ENCODE data around the gene ACOT4. TPM values are rescaled to one million over a fixed set of nuclear protein-coding genes. Genes with fewer than 3 reads are reported as not detected.
"Not testable (repeated sequence)": the region's sequence is repeated elsewhere in the genome, so short reads cannot be mapped to it uniquely, and the experiment has no call there.

Gene ACOT4
- total RNA-seq, 8 experiments from 2014 or later, result 0.16 to 0.52 (median 0.43) TPM; not detected in 2

GRCh38 chr14:73590673-73591004 is 1.0 kb upstream of the ACOT4 start:
- 100% methylated on average over 5 of the region's 32 CpGs; no CpG with 5 or more reads in 9 of the 10 experiments for WGBS, 10 experiments
- H3K4me1 ChIP-seq (replicated peaks in 1 of 2); ATAC-seq (replicated peaks in 6 of 8); H3K27ac ChIP-seq; in situ Hi-C loops (cut with MboI; ENCODE audit: low pct_unique_long_range_greater_than_20kb in 2 of 9, low sequenced_read_pairs in 9 of 9, unreplicated experiment in 9 of 9); H3K4me3 ChIP-seq: not testable (repeated sequence)

- H3K4me3 ChIP-seq, result no peak overlapping the region
- 65 to 95% (median 90%) methylated on average over 3 to 9 of the region's 9 CpGs; no CpG with 5 or more reads in 4 of the 10 experiments for WGBS, 10 experiments
- no peak for ATAC-seq (replicated peaks in 6 of 8)
- peaks cover 0 to 4% of the 10 kb centered on the region in 2 donors for H3K4me1 ChIP-seq (replicated peaks in 1 of 2)
- in situ Hi-C loops (cut with MboI; ENCODE audit: low pct_unique_long_range_greater_than_20kb in 2 of 9, low sequenced_read_pairs in 9 of 9, unreplicated experiment in 9 of 9), result no loop called here
- H3K27ac ChIP-seq, result no peak overlapping the region
These were observed 2.8 kb downstream of the ACOT4 start for GRCh38 chr14:73594491-73594890.

- peaks cover 0 to 7% of the 10 kb centered on the region in 2 donors for H3K4me1 ChIP-seq (replicated peaks in 1 of 2)
- H3K27ac ChIP-seq, result no peak overlapping the region
- ATAC-seq (replicated peaks in 6 of 8), result no peak
- in situ Hi-C loops (cut with MboI; ENCODE audit: low pct_unique_long_range_greater_than_20kb in 2 of 9, low sequenced_read_pairs in 9 of 9, unreplicated experiment in 9 of 9), result no loop called here
- no peak overlapping the region for H3K4me3 ChIP-seq
These were observed 7.8 kb downstream of the ACOT4 start for GRCh38 chr14:73599499-73599898.

GRCh38 chr14:73602994-73603393 is 11.3 kb downstream of the ACOT4 start:
- WGBS, 10 experiments, result 17 to 96% (median 63%) methylated on average over 2 to 3 of the region's 3 CpGs; no CpG with 5 or more reads in 1 of the 10 experiments
- peak in 2 of 8 experiments; percentile 22 to 26 for ATAC-seq (replicated peaks in 6 of 8)
- H3K27ac ChIP-seq, result no peak overlapping the region
- no peak overlapping the region for H3K4me3 ChIP-seq
- peaks cover 0 to 7% of the 10 kb centered on the region in 2 donors for H3K4me1 ChIP-seq (replicated peaks in 1 of 2)
- in situ Hi-C loops (cut with MboI; ENCODE audit: low pct_unique_long_range_greater_than_20kb in 2 of 9, low sequenced_read_pairs in 9 of 9, unreplicated experiment in 9 of 9), result loop anchor here in 1 of 9 experiments (25.0 kb wide), 1 partner anchor 91 kb away; no protein-coding TSS in a partner anchor

- H3K4me3 ChIP-seq, result no peak overlapping the region
- H3K27ac ChIP-seq, result no peak overlapping the region
- peaks cover 0 to 3% of the 10 kb centered on the region in 2 donors for H3K4me1 ChIP-seq (replicated peaks in 1 of 2)
- ATAC-seq (replicated peaks in 6 of 8), result no peak
- in situ Hi-C loops (cut with MboI; ENCODE audit: low pct_unique_long_range_greater_than_20kb in 2 of 9, low sequenced_read_pairs in 9 of 9, unreplicated experiment in 9 of 9), result loop anchor here in 1 of 9 experiments (25.0 kb wide), 1 partner anchor 94 kb away; no protein-coding TSS in a partner anchor
- 33 to 100% (median 85%) methylated on average over 1 to 3 of the region's 3 CpGs; no CpG with 5 or more reads in 3 of the 10 experiments for WGBS, 10 experiments
These were observed 14.6 kb downstream of the ACOT4 start for GRCh38 chr14:73606271-73606670.

GRCh38 chr14:73607241-73607640 is 15.6 kb downstream of the ACOT4 start:
- Histone ChIP-seq H3K27ac (no peak overlapping the region), H3K4me3 (no peak overlapping the region), H3K4me1 (replicated peaks in 1 of 2) (peaks cover 0 to 3% of the 10 kb centered on the region in 2 donors)
- WGBS, 10 experiments, result 80% methylated on average over 1 of the region's 1 CpG; no CpG with 5 or more reads in 9 of the 10 experiments
- in situ Hi-C loops (cut with MboI; ENCODE audit: low pct_unique_long_range_greater_than_20kb in 2 of 9, low sequenced_read_pairs in 9 of 9, unreplicated experiment in 9 of 9), result loop anchor here in 1 of 9 experiments (25.0 kb wide), 1 partner anchor 95 kb away; no protein-coding TSS in a partner anchor
- ATAC-seq (replicated peaks in 6 of 8), result no peak

GRCh38 chr14:73610687-73611086 is 19.0 kb downstream of the ACOT4 start:
- H3K27ac ChIP-seq, result no peak overlapping the region
- in situ Hi-C loops (cut with MboI; ENCODE audit: low pct_unique_long_range_greater_than_20kb in 2 of 9, low sequenced_read_pairs in 9 of 9, unreplicated experiment in 9 of 9), result loop anchor here in 1 of 9 experiments (25.0 kb wide), 1 partner anchor 98 kb away; no protein-coding TSS in a partner anchor
- ATAC-seq (replicated peaks in 6 of 8), result peak in 5 of 8 experiments; percentile 16 to 70 (median 30)
- WGBS, 10 experiments, result 0 to 73% (median 29%) methylated on average over 1 to 2 of the region's 2 CpGs; no CpG with 5 or more reads in 5 of the 10 experiments
- H3K4me1 ChIP-seq (replicated peaks in 1 of 2), result peaks cover 0 to 3% of the 10 kb centered on the region in 2 donors
- no peak overlapping the region for H3K4me3 ChIP-seq

- Histone ChIP-seq H3K27ac (peak within 1 kb of the TSS in 1 of 2 donors; percentile 5), H3K4me1 (replicated peaks in 1 of 2) (peaks cover 0 to 3% of the 10 kb centered on the region in 2 donors), H3K4me3 (peak within 1 kb of the TSS; percentile 44 to 56 (median 53))
- in situ Hi-C loops (cut with MboI; ENCODE audit: low pct_unique_long_range_greater_than_20kb in 2 of 9, low sequenced_read_pairs in 9 of 9, unreplicated experiment in 9 of 9), result loop anchor here in 1 of 9 experiments (25.0 kb wide), 1 partner anchor 100 kb away; no protein-coding TSS in a partner anchor
- WGBS, 10 experiments, result 0% methylated on average over 1 to 20 of the region's 84 CpGs; no CpG with 5 or more reads in 6 of the 10 experiments
- peak; percentile 80 to 96 (median 92) for ATAC-seq (replicated peaks in 6 of 8)
These were observed 20.8 kb downstream of the ACOT4 start, which contains the start of gene ACOT6 for GRCh38 chr14:73612339-73613045. Gene ACOT6, plus strand, starts transcription at chr14:73612517. Its CDS starts 55 bp downstream, at chr14:73612572.

GRCh38 chr14:73613046-73613383 is 21.3 kb downstream of the ACOT4 start:
- H3K27ac ChIP-seq, result peak overlapping the region in 1 of 2 donors; percentile 5
- ATAC-seq (replicated peaks in 6 of 8), result peak; percentile 11 to 32 (median 23)
- H3K4me1 ChIP-seq (replicated peaks in 1 of 2), result peaks cover 0 to 3% of the 10 kb centered on the region in 2 donors
- in situ Hi-C loops (cut with MboI; ENCODE audit: low pct_unique_long_range_greater_than_20kb in 2 of 9, low sequenced_read_pairs in 9 of 9, unreplicated experiment in 9 of 9), result loop anchor here in 1 of 9 experiments (25.0 kb wide), 1 partner anchor 101 kb away; no protein-coding TSS in a partner anchor
- 0 to 29% (median 5%) methylated on average over 1 to 10 of the region's 13 CpGs; no CpG with 5 or more reads in 3 of the 10 experiments for WGBS, 10 experiments
- H3K4me3 ChIP-seq, result peak overlapping the region; percentile 44 to 56 (median 53)

- WGBS, 10 experiments, result 58 to 97% (median 83%) methylated on average over 1 to 3 of the region's 3 CpGs; no CpG with 5 or more reads in 4 of the 10 experiments
- peak overlapping the region in 2 of 5 donors; percentile 53 to 56 for H3K4me3 ChIP-seq
- H3K4me1 ChIP-seq (replicated peaks in 1 of 2), result peaks cover 0 to 3% of the 10 kb centered on the region in 2 donors
- in situ Hi-C loops (cut with MboI; ENCODE audit: low pct_unique_long_range_greater_than_20kb in 2 of 9, low sequenced_read_pairs in 9 of 9, unreplicated experiment in 9 of 9), result loop anchor here in 1 of 9 experiments (25.0 kb wide), 1 partner anchor 101 kb away; no protein-coding TSS in a partner anchor
- no peak for ATAC-seq (replicated peaks in 6 of 8)
- H3K27ac ChIP-seq, result no peak overlapping the region
These were observed 21.8 kb downstream of the ACOT4 start for GRCh38 chr14:73613419-73613963.

- no peak for ATAC-seq (replicated peaks in 6 of 8)
- WGBS, 10 experiments, result 37 to 79% (median 41%) methylated on average over 2 to 4 of the region's 4 CpGs; no CpG with 5 or more reads in 4 of the 10 experiments
- in situ Hi-C loops (cut with MboI; ENCODE audit: low pct_unique_long_range_greater_than_20kb in 2 of 9, low sequenced_read_pairs in 9 of 9, unreplicated experiment in 9 of 9), result loop anchor here in 1 of 9 experiments (25.0 kb wide), 1 partner anchor 105 kb away; no protein-coding TSS in a partner anchor
- Histone ChIP-seq H3K4me1 (replicated peaks in 1 of 2) (no peaks in the 10 kb centered on the region), H3K4me3 (no peak overlapping the region), H3K27ac (no peak overlapping the region)
These were observed 25.2 kb downstream of the ACOT4 start for GRCh38 chr14:73616831-73617230.

GRCh38 chr14:73619524-73619923 is 27.9 kb downstream of the ACOT4 start:
- H3K4me3 ChIP-seq, result no peak overlapping the region
- no peak overlapping the region for H3K27ac ChIP-seq
- WGBS, 10 experiments, result 40 to 100% (median 80%) methylated on average over 1 of the region's 1 CpG; no CpG with 5 or more reads in 5 of the 10 experiments
- no peak for ATAC-seq (replicated peaks in 6 of 8)
- in situ Hi-C loops (cut with MboI; ENCODE audit: low pct_unique_long_range_greater_than_20kb in 2 of 9, low sequenced_read_pairs in 9 of 9, unreplicated experiment in 9 of 9), result loop anchor here in 1 of 9 experiments (25.0 kb wide), 1 partner anchor 107 kb away; no protein-coding TSS in a partner anchor
- no peaks in the 10 kb centered on the region for H3K4me1 ChIP-seq (replicated peaks in 1 of 2)

GRCh38 chr14:73620268-73620667 is 28.6 kb downstream of the ACOT4 start:
- Histone ChIP-seq H3K27ac (no peak overlapping the region), H3K4me1 (replicated peaks in 1 of 2) (no peaks in the 10 kb centered on the region), H3K4me3 (no peak overlapping the region)
- in situ Hi-C loops (cut with MboI; ENCODE audit: low pct_unique_long_range_greater_than_20kb in 2 of 9, low sequenced_read_pairs in 9 of 9, unreplicated experiment in 9 of 9), result loop anchor here in 1 of 9 experiments (25.0 kb wide), 1 partner anchor 108 kb away; no protein-coding TSS in a partner anchor
- ATAC-seq (replicated peaks in 6 of 8), result no peak
- WGBS, 10 experiments, result 50 to 100% (median 89%) methylated on average over 1 to 9 of the region's 10 CpGs; no CpG with 5 or more reads in 1 of the 10 experiments

Measured in motor neuron (in vitro differentiated cells).